ENCODE measurements around the gene FBXL12. TPM values are rescaled to one million over a fixed set of nuclear protein-coding genes. Genes with fewer than 3 reads are reported as not detected.
A peak's percentile ranks its signal among the peaks of the same experiment; 100 is the strongest.

FBXL12 gene
- total and polyA plus RNA-seq, 4 experiments from 2014 or later, result 10.8 to 30.7 (median 20.1) TPM

DNA sequence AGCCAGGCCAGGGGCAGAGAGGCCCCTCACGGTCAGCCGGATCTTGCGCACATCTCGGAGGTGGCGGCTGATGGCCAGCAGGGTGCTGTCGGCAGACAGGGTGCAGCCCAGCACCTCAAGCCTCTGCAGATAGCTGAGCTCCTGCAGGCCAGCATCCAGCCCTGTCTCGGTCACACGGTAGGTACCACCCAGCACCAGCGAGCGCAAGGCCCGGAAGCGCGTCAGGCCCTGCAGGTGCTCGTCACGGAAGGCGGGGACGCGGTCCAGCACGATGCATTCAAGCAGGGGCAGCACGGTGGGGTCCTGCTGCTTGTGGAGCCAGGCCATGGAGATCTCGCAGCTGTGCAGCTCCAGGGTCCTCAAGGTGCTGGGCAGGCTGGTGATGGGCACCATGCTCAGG lies 7.7 kb downstream of the FBXL12 start:
- peaks cover 40% of the 10 kb centered on the region for H3K4me1 ChIP-seq (ENCODE audit: insufficient read depth, low read length)
- peaks cover 15% of the 10 kb centered on the region for H3K36me3 ChIP-seq (ENCODE audit: insufficient read depth, low read length)
- Mint-ChIP-seq H3K36me3 (peaks cover 20 to 25% of the 10 kb centered on the region in 2 donors), H3K27me3 (no peaks in the 10 kb centered on the region), H3K4me1 (peaks cover 17 to 34% (median 22%) of the 10 kb centered on the region in 4 donors), H3K9me3 (peaks cover 0 to 3% (median 0%) of the 10 kb centered on the region in 8 donors), H3K27ac (peak overlapping the region in 2 of 7 donors; percentile 19 to 47), H3K4me3 (no peak overlapping the region)
- no peaks in the 10 kb centered on the region for H3K27me3 ChIP-seq (ENCODE audit: insufficient read depth, low read length)
- no peaks in the 10 kb centered on the region for H3K9me3 ChIP-seq (ENCODE audit: control insufficient read depth in 1 of 2, low read length in 2 of 2)
- no peak overlapping the region for H3K27ac ChIP-seq (ENCODE audit: low read depth, low read length)
- ChIA-PET POLR2A (ENCODE audit: partially characterized antibody) (no interaction called here), CTCF (ENCODE audit: partially characterized antibody) (no interaction called here)
- H3K4me3 ChIP-seq (ENCODE audit: low read length in 2 of 2), result no peak overlapping the region
- intact Hi-C loops (cut with micrococcal nuclease), result no loop called here
- peak in 1 of 5 donors; percentile 14 for DNase-seq

DNA sequence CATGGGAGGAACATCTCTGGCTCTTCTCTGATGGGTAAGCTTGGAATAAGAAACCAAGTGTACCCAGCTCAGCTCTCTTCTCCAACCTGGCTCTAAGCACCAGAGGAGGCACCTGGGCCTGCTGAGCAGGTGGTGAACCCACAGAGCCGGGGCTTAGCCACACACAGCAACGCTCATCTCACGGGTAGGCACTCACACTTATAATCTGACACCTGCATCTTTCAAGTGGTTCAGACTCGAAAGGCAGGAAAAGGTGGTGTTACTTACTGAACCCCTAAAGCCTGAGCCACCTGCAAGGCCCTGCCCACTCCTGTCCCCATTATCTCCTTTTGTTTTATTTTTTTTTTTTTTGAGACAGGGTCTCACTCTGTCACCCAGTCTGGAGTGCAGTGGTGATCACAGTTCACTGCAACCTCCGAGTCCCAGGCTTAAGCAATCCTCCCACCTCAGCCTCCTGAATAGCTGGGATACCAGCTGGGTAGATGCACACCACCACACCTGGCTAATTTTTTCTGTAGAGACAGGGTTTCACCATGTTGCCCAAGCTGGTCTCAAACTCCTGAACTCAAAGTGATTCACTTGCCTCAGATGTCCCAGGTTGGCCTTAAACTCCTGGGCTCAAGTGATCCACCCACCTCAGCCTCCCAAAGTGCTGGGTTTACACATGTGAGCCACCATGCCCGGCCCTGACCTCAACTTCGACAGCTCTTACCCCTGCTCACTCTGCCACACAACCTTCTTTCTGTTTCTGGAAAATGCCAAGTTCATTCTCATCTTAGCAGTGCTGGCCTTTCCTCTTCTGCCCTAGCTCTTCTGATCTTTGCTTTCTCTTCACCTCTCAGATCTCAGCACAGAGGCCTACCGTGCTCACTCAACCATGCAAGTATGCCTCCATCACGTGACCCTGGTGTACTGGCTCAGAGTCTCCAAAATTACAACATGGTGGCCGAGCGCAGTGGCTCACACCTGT lies 9.7 kb downstream of the FBXL12 start:
- Histone ChIP-seq H3K4me1 (ENCODE audit: insufficient read depth, low read length) (peaks cover 40% of the 10 kb centered on the region), H3K27me3 (ENCODE audit: insufficient read depth, low read length) (no peaks in the 10 kb centered on the region), H3K9me3 (ENCODE audit: control insufficient read depth in 1 of 2, low read length in 2 of 2) (no peaks in the 10 kb centered on the region), H3K36me3 (ENCODE audit: insufficient read depth, low read length) (peaks cover 15% of the 10 kb centered on the region), H3K27ac (ENCODE audit: low read depth, low read length) (peak overlapping the region; percentile 35), H3K4me3 (ENCODE audit: low read length in 2 of 2) (no peak overlapping the region)
- Mint-ChIP-seq H3K4me1 (peaks cover 15 to 34% (median 20%) of the 10 kb centered on the region in 4 donors), H3K27me3 (no peaks in the 10 kb centered on the region), H3K27ac (peak overlapping the region; percentile 58 to 95 (median 86)), H3K4me3 (peak overlapping the region in 7 of 8 donors; percentile 25 to 66 (median 56)), H3K9me3 (no peaks in the 10 kb centered on the region), H3K36me3 (peaks cover 14 to 17% of the 10 kb centered on the region in 2 donors)
- POLR2A ChIA-PET (ENCODE audit: partially characterized antibody), result interaction anchor here (0.7 to 2.5 kb wide), 4 partner anchors 9 to 49 kb away, joined by 3 to 14 read pairs (median 4); partner anchors contain the start of gene FBXL12
- intact Hi-C loops (cut with micrococcal nuclease), result no loop called here
- peak; percentile 49 to 70 (median 66) for DNase-seq
- CTCF ChIA-PET (ENCODE audit: partially characterized antibody), result interaction anchor here (0.7 to 2.1 kb wide), 4 partner anchors 10 to 340 kb away, joined by 3 to 5 read pairs (median 4); no protein-coding TSS in a partner anchor

DNA sequence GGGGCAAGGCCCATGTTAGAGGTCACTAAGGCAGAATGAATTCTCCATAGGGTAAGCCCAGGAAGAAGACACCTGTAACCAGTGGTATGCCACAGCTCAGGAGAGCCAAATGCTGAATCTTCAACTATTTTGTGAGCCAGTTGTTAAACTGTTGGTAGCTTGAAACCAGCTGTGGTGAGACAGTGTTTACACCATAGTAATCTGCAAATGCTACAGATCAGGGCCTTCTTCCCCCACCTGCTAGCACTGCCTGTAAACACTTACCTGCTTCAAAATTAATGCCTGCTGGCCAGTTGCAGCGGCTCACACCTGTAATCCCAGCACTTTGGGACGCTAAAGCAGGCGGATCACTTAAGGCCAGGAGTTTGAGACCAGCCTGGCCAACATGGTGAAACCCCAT lies 12.1 kb downstream of the FBXL12 start:
- no peak overlapping the region for H3K4me3 Mint-ChIP-seq
- Histone ChIP-seq H3K4me3 (ENCODE audit: low read length in 2 of 2) (no peak overlapping the region), H3K4me1 (ENCODE audit: insufficient read depth, low read length) (peaks cover 40% of the 10 kb centered on the region), H3K9me3 (ENCODE audit: control insufficient read depth in 1 of 2, low read length in 2 of 2) (no peaks in the 10 kb centered on the region), H3K27ac (ENCODE audit: low read depth, low read length) (no peak overlapping the region), H3K36me3 (ENCODE audit: insufficient read depth, low read length) (peaks cover 15% of the 10 kb centered on the region), H3K27me3 (ENCODE audit: insufficient read depth, low read length) (no peaks in the 10 kb centered on the region)
- POLR2A ChIA-PET (ENCODE audit: partially characterized antibody), result interaction anchor here (0.9 to 2.3 kb wide), 4 partner anchors 12 to 51 kb away, joined by 3 to 6 read pairs (median 4); partner anchors contain the start of genes FBXL12 and UBL5
- peak overlapping the region in 6 of 7 donors; percentile 22 to 75 (median 58) for H3K27ac Mint-ChIP-seq
- H3K9me3 Mint-ChIP-seq, result no peaks in the 10 kb centered on the region
- intact Hi-C loops (cut with micrococcal nuclease), result no loop called here
- DNase-seq, result no peak
- H3K4me1 Mint-ChIP-seq, result peaks cover 13 to 31% (median 17%) of the 10 kb centered on the region in 4 donors
- CTCF ChIA-PET (ENCODE audit: partially characterized antibody), result interaction anchor here (1.2 to 2.1 kb wide), 2 partner anchors 7 to 181 kb away, joined by 3 to 5 read pairs; no protein-coding TSS in a partner anchor
- no peaks in the 10 kb centered on the region for H3K27me3 Mint-ChIP-seq
- H3K36me3 Mint-ChIP-seq, result peaks cover 10 to 13% of the 10 kb centered on the region in 2 donors

DNA sequence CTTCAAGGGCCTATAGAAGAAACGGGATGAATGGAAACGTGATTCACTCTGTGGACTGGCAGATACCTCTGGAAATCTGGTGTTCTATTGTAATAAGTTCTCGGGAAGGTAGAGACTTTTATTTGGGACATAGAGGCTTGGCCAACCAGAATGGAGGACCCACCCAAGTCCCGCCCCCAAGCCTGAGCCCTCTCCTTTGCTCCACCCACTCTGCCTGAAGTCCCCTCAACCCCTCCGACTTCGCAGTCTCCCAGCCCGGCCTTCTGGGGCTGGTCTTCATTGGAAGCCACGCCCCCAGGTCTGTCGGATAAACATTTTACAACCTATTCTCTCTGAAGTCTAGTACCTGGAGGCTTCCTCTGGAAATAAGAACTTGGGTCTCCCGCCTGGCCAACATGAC lies 16.9 kb downstream of the FBXL12 start:
- peaks cover 7 to 20% (median 8%) of the 10 kb centered on the region in 4 donors for H3K4me1 Mint-ChIP-seq
- intact Hi-C loops (cut with micrococcal nuclease), result no loop called here
- H3K9me3 Mint-ChIP-seq, result no peaks in the 10 kb centered on the region
- H3K9me3 ChIP-seq (ENCODE audit: control insufficient read depth in 1 of 2, low read length in 2 of 2), result no peaks in the 10 kb centered on the region
- H3K36me3 ChIP-seq (ENCODE audit: insufficient read depth, low read length), result no peaks in the 10 kb centered on the region
- DNase-seq, result no peak
- H3K27ac Mint-ChIP-seq, result peak overlapping the region in 1 of 7 donors; percentile 48
- H3K4me1 ChIP-seq (ENCODE audit: insufficient read depth, low read length), result peaks cover 15% of the 10 kb centered on the region
- H3K27me3 Mint-ChIP-seq, result no peaks in the 10 kb centered on the region
- no peak overlapping the region for H3K27ac ChIP-seq (ENCODE audit: low read depth, low read length)
- no peak overlapping the region for H3K4me3 ChIP-seq (ENCODE audit: low read length in 2 of 2)
- ChIA-PET POLR2A (ENCODE audit: partially characterized antibody) (no interaction called here), CTCF (ENCODE audit: partially characterized antibody) (no interaction called here)
- no peaks in the 10 kb centered on the region for H3K36me3 Mint-ChIP-seq
- H3K27me3 ChIP-seq (ENCODE audit: insufficient read depth, low read length), result no peaks in the 10 kb centered on the region
- no peak overlapping the region for H3K4me3 Mint-ChIP-seq

DNA sequence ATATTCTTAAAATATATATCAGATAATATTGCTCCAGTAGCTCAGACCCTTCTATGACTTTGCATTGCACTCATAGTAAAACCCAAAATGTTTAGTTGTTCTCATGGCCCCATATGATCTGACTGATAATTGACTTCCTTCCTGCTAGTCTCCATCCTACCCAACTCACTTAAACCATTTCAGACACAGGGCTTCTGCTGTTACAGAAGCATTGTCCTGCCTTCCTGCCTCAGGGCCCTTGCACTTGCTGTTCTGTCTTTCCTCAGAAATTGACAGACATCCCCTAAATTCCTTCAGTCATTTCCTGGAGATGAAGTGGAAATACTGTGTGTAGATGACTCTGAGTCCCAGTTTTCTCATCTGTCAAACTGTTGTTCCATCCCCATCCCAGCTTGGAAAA lies 19.7 kb downstream of the FBXL12 start:
- POLR2A ChIA-PET (ENCODE audit: partially characterized antibody), result interaction anchor here (1.3 kb wide), 1 partner anchor 177 kb away, joined by 4 read pairs; no protein-coding TSS in a partner anchor
- Mint-ChIP-seq H3K9me3 (peaks cover 0 to 3% (median 0%) of the 10 kb centered on the region in 8 donors), H3K27ac (peak overlapping the region in 5 of 7 donors; percentile 2 to 81 (median 76))

DNA sequence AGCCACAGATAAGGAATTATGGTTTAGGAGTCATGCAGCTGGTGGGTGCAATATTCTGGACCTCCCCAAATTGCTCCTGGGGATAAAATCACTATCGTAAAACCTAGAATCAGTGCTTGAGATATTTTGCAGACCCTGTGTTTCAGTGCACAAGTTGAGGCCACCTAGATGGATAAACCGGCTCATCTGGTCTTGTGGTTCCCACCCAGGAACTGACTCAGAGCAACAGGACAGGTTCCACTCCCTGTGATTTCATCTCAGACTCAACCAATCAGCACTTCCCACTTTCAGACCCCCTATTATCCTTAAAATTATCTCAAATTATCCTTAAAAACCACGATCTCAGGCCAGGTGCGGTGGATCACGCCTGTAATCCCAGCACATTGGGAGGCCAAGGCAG lies 21.0 kb downstream of the FBXL12 start:
- no peaks in the 10 kb centered on the region for H3K27me3 Mint-ChIP-seq
- ChIA-PET CTCF (ENCODE audit: partially characterized antibody) (interaction anchor here (1.1 to 3.8 kb wide), 3 partner anchors 170 to 172 kb away, joined by 3 to 37 read pairs (median 15); no protein-coding TSS in a partner anchor), POLR2A (ENCODE audit: partially characterized antibody) (no interaction called here)
- H3K4me3 Mint-ChIP-seq, result no peak overlapping the region
- H3K9me3 Mint-ChIP-seq, result peaks cover 0 to 6% (median under 1%) of the 10 kb centered on the region in 8 donors
- no peaks in the 10 kb centered on the region for H3K36me3 ChIP-seq (ENCODE audit: insufficient read depth, low read length)
- H3K27me3 ChIP-seq (ENCODE audit: insufficient read depth, low read length), result no peaks in the 10 kb centered on the region
- peaks cover 20% of the 10 kb centered on the region for H3K4me1 ChIP-seq (ENCODE audit: insufficient read depth, low read length)
- no peak overlapping the region for H3K4me3 ChIP-seq (ENCODE audit: low read length in 2 of 2)
- intact Hi-C loops (cut with micrococcal nuclease), result no loop called here
- H3K4me1 Mint-ChIP-seq, result peaks cover 16 to 30% (median 23%) of the 10 kb centered on the region in 4 donors
- no peaks in the 10 kb centered on the region for H3K9me3 ChIP-seq (ENCODE audit: control insufficient read depth in 1 of 2, low read length in 2 of 2)
- H3K36me3 Mint-ChIP-seq, result peaks cover 0 to 9% of the 10 kb centered on the region in 2 donors
- no peak overlapping the region for H3K27ac Mint-ChIP-seq
- DNase-seq, result no peak
- no peak overlapping the region for H3K27ac ChIP-seq (ENCODE audit: low read depth, low read length)

More for the DNA sequence above, 19.7 kb downstream of the FBXL12 start:
- intact Hi-C loops (cut with micrococcal nuclease), result no loop called here
- Histone ChIP-seq H3K9me3 (ENCODE audit: control insufficient read depth in 1 of 2, low read length in 2 of 2) (no peaks in the 10 kb centered on the region), H3K27me3 (ENCODE audit: insufficient read depth, low read length) (no peaks in the 10 kb centered on the region), H3K4me3 (ENCODE audit: low read length in 2 of 2) (no peak overlapping the region), H3K4me1 (ENCODE audit: insufficient read depth, low read length) (peaks cover 20% of the 10 kb centered on the region), H3K27ac (ENCODE audit: low read depth, low read length) (no peak overlapping the region), H3K36me3 (ENCODE audit: insufficient read depth, low read length) (no peaks in the 10 kb centered on the region)
- DNase-seq, result no peak
- H3K36me3 Mint-ChIP-seq, result peaks cover 0 to 6% of the 10 kb centered on the region in 2 donors
- H3K4me3 Mint-ChIP-seq, result peak overlapping the region in 1 of 8 donors; percentile 48
- H3K27me3 Mint-ChIP-seq, result no peaks in the 10 kb centered on the region
- peaks cover 12 to 25% (median 17%) of the 10 kb centered on the region in 4 donors for H3K4me1 Mint-ChIP-seq
- CTCF ChIA-PET (ENCODE audit: partially characterized antibody), result interaction anchor here (0.6 to 2.0 kb wide), 6 partner anchors 9 to 594 kb away, joined by 3 to 15 read pairs (median 4); partner anchors contain the start of gene ZNF121

Measured in CD4-positive, alpha-beta memory T cell (primary cell).